SIG-M5 treated with dmso at 0.1 percent for 504 hours (cell line): ENCODE measurements around the gene SSBP2.
"Not testable (repeated sequence)": the region's sequence is repeated elsewhere in the genome, so short reads cannot be mapped to it uniquely, and the experiment has no call there.

Experiments
- DNase-seq: peaks from one replicate; lab custom pipeline; 2025; ENCODE audit not compliant: unreplicated experiment; lab: John Stamatoyannopoulos, UW

The SSBP2 gene

DNA sequence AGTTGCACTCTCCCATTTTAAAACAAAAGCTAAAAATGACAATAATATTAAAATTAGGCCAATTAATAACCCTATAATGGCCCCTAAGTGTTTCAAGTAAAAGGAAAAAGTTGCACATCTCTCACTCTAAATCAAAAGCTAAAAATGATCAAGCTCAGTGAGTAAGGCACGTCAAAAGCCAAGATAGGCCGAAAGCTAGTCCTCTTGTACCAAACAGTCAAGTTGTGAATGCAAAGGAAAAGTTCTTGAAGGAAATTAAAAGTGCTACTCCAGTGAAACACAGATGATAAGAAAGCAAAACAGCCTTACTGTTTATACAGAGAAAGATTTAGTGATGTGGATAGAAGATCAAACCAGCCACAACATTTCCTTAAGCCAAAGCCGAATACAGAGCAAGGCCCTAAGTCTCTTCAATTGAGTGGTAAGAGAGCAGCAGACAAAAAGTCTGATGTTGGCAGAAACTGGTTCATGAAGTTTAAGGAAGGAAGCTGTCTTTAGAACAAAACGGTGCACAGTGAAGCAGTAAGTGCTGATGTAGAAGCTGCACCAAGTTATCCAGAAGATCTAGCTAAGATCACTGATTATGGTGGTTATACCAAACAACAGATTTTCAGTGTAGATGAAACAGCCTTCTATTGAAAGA lies 212.9 kb downstream of the SSBP2 start:
- no peak for DNase-seq

GRCh38 chr5:81534441-81534840 lies 216.5 kb downstream of the SSBP2 start:
- peak; percentile 31 for DNase-seq

GRCh38 chr5:81533629-81534405 lies 217.1 kb downstream of the SSBP2 start:
- DNase-seq = peak; percentile 29

GRCh38 chr5:81530919-81531318 lies 220.0 kb downstream of the SSBP2 start:
- DNase-seq = no peak

DNA sequence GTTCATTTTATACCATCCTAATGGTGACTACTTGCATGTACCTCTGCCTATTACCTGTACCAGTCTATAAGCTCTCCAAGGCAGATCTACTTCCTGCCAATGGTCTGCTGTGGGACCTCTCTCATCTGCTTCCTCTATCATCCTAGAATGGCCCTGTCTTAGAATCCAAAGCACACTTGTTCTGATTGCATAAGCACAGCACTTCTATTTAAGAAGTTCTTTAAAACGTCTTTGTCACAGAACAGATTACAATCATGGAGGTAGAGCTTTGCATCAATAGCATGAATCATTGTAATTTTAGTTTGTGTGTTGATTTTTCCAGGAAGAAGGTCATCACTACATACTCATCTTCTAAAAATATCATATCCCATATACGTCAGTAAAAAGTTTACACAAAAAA lies 225.2 kb downstream of the SSBP2 start:
- peak; percentile 66 for DNase-seq

- DNase-seq = no peak
These were observed 226.9 kb downstream of the SSBP2 start for GRCh38 chr5:81524015-81524414.

- DNase-seq = no peak
These were observed 228.3 kb downstream of the SSBP2 start for GRCh38 chr5:81522571-81522970.

DNA sequence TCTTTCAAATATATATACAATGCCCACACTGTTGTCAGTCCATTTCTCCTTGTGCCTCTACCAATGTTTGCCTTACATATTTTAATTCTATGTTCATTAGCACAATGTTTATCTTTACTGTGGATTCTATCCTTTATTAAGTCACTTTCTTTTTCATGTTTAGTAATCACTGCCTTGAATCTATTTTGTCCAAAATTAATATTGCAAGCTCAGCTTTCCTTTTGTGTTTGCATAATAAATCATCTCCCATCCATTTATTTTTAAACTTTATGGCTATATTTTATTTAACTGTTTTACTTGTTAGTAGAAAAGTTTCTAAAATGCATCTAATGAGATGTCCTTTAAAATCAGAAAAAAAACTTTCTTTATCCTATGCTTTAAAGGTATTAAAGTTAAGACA lies 230.1 kb downstream of the SSBP2 start:
- no peak for DNase-seq

DNA sequence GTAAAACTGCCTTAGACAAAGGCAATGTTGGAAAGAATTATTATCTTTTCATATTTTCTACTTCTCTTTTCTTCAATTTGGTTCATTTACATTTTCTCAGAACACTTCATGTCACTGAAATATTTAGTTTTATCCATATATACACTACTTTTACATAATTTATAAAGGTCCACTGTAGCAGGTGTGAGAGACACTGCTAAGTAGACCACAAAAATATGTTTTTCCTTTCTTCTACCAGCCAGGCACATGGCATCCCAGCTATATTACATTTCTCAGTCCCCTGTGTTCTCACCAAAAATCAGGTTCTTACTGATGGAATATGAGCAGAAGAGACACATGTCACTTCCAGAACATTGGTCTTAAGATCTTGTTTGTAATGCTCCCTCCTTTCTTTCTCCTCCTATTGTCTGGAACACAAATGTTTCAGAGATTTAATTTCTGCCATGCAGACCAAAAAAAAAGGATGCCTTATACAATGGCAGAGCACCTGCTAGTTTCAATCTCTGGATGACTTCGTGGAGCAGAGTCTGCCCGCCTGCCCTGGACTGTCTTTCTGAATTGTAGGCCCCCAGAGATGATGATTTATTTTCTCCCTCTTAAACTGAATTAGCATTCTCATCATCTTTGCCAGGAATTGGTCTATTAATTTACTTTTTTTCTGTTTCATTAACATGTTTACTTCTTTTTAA lies 231.5 kb downstream of the SSBP2 start:
- no peak for DNase-seq

DNA sequence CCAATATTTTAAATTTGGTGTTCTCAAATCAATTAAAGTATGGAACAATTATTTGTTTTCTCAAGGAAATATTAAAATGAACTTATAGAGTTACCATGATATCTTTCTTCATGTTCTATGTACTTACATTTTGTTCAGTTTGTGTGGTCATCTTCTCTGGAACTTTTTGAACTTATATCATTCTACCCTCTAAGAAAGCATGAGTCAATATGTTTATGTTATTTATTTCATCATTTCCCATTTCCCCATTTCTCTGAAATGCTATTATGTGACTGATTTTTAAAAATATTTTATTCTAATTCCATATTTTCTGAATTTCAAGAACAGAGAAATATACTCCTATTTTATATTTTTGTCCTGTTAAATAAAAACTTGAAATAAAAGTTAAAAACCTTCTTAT lies 233.4 kb downstream of the SSBP2 start:
- DNase-seq = peak; percentile 9

GRCh38 chr5:81516091-81516490 lies 234.8 kb downstream of the SSBP2 start:
- no peak for DNase-seq

GRCh38 chr5:81513982-81514381 lies 236.9 kb downstream of the SSBP2 start:
- DNase-seq = peak; percentile 28

DNA sequence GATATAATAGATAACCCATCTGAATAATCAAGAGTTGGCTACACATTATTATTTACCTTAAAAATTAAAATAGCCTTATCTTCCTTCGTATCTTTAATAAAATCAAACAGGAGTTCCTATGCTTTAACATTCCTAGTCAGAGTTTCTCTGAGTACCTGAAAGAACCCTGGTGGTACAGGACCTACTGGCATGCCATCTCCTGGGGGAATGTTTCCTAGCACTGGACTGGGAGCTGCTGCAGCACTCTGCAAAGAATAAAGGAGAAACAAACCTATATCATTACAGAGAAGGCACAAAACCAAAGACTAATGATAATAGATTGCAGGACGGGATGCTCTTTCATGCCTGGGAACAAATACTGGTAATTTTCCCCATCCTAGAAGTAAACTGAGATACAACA lies 237.4 kb downstream of the SSBP2 start:
- no peak for DNase-seq

DNA sequence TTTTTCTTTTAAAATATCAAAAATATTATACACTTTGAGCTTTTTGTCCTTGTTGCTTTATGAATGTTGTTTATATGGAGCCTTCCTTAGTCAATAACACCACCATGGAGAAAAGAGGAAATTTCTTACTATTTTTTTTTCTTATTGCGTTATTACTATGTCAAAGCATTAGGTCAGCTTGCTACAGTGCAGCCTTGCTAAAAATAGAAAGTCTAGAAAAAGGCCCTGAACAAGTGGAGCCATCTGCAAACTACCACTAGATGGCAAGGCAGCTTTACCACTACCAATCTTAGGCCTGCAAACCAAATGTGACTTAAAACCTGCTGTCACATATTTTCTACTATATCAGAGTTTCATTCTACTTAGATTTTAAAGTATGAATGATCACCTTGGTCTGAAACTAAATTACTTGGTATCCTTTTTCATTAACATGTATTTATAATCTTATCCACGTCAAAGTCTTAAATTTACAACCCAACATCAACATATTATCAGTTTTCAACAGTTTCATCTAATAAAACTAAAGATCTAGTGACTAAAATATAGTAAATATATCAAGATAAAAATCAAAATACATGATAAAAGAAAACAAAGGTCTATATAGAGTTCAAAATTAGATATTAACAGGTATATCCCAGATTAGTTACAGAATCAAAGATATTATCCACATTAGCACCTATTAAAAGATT lies 243.9 kb downstream of the SSBP2 start:
- DNase-seq = peak; percentile 95

- no peak for DNase-seq
These were observed 244.5 kb downstream of the SSBP2 start for GRCh38 chr5:81506378-81506777.

- no peak for DNase-seq
These were observed 245.2 kb downstream of the SSBP2 start for GRCh38 chr5:81505672-81506071.

GRCh38 chr5:81503602-81504001 lies 247.3 kb downstream of the SSBP2 start:
- DNase-seq = not testable (repeated sequence)

DNA sequence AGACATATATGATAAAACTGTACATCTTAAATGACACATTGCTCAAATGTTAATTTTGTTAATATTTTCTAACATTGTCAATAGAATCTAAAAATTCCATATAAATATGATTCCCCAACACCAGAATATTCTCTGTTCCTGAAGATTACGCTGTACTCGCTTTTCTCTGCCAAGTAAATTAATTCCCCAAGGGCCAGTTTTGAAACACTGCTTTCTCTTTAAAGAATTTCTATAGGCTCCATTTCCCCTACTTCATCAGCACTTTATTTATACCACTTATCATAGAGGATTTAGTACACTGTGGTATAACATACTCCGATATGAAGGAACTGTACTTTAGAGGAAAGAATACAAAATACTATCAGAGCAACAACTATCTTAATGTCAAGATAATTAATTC lies 255.6 kb downstream of the SSBP2 start:
- no peak for DNase-seq

GRCh38 chr5:81488862-81489261 lies 262.0 kb downstream of the SSBP2 start:
- DNase-seq = no peak

DNA sequence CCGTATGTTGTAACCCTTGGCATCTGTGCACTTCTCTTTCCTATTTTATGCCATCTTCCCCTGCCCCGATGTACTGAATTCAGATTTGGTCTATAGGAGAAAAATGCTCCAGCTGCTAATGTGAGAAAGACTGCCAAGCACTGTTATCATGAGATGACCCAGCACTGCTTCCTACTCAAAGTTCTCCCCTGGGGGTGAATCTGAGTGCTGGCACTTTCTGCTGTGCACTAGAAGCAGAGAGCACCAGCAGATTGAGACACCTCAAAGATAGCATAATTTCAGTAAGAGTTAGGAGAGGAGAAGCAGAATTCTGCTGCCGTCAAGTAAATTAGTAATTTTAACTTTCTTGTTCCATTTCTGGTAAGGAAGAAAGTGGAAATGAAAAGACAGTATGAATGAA lies 264.2 kb downstream of the SSBP2 start:
- DNase-seq = no peak

- no peak for DNase-seq
These were observed 268.3 kb downstream of the SSBP2 start for GRCh38 chr5:81482595-81482994.

- DNase-seq = not testable (repeated sequence)
These were observed 277.5 kb downstream of the SSBP2 start for GRCh38 chr5:81473395-81473794.
